GM23338 (cell line): Measurements from ENCODE around the gene CERS2. TPM values are rescaled to one million over a fixed set of nuclear protein-coding genes. Genes with fewer than 3 reads are reported as not detected.

Experiments used
- ATAC-seq: fragments of 200-7000 bp; cut with Tn5 transposase; 3 replicates; pipeline ENCODE4 v1.9.1; 2020
- DNase-seq: peaks from one replicate; pipeline ENCODE4 v3.0.0-alpha.2; 2015; ENCODE audit warnings: low spot score
- H2AFZ ChIP-seq: fragments of 200-600 bp; sonication (generic); 2 replicates; pipeline ENCODE4 v1.8.0; 2016; ENCODE audit warnings: antibody characterized with exemption, mild to moderate bottlenecking, moderate library complexity
- H3F3A ChIP-seq: fragments of 200-600 bp; sonication (generic); replicated peaks from 2 replicates; pipeline ENCODE4 v1.8.0; 2017; ENCODE audit warnings: antibody characterized with exemption, mixed run types, low read depth
- H3K27ac ChIP-seq: fragments of 200-600 bp; sonication (generic); 2 replicates; pipeline ENCODE4 v1.6.1; 2016; ENCODE audit warnings: low read depth
- H3K27me3 ChIP-seq: fragments of 200-600 bp; sonication (generic); 2 replicates; pipeline ENCODE4 v1.8.0; 2016; ENCODE audit warnings: mild to moderate bottlenecking, mixed run types, moderate library complexity; ENCODE audit not compliant: insufficient read depth
- H3K36me3 ChIP-seq: fragments of 200-600 bp; sonication (generic); 2 replicates; pipeline ENCODE4 v1.8.0; 2016; ENCODE audit warnings: mild to moderate bottlenecking; ENCODE audit not compliant: insufficient read depth
- H3K4me1 ChIP-seq: fragments of 200-600 bp; sonication (generic); 2 replicates; pipeline ENCODE4 v1.8.0; 2016; ENCODE audit warnings: mild to moderate bottlenecking, moderate library complexity; ENCODE audit not compliant: insufficient read depth
- H3K4me2 ChIP-seq: fragments of 200-600 bp; sonication (generic); 2 replicates; pipeline ENCODE4 v1.7.1; 2017; ENCODE audit warnings: mixed run types
- H3K4me3 ChIP-seq: fragments of 200-600 bp; sonication (generic); 2 replicates; pipeline ENCODE4 v1.6.1; 2016; ENCODE audit warnings: mixed run types
- H3K79me2 ChIP-seq: fragments of 200-600 bp; sonication (generic); replicated peaks from 2 replicates; pipeline ENCODE4 v1.8.0; 2017; ENCODE audit warnings: mild to moderate bottlenecking; ENCODE audit not compliant: insufficient read depth
- H3K9me2 ChIP-seq: fragments of 200-600 bp; sonication (generic); 2 replicates; pipeline ENCODE4 v1.8.0; 2017; ENCODE audit not compliant: insufficient read depth
- H4K20me1 ChIP-seq: fragments of 200-600 bp; sonication (generic); replicated peaks from 2 replicates; pipeline ENCODE4 v1.8.0; 2017; ENCODE audit warnings: mild to moderate bottlenecking; ENCODE audit not compliant: insufficient read depth
- H3K27ac Mint-ChIP-seq: 2 replicates; pipeline ENCODE4 v1.8.0; 2020; ENCODE audit warnings: inconsistent platforms, mild to moderate bottlenecking, moderate library complexity, mixed read lengths
- H3K27me3 Mint-ChIP-seq: 3 replicates; pipeline ENCODE4 v1.8.0; 2022; ENCODE audit warnings: low read depth, mild to moderate bottlenecking, moderate library complexity, mixed read lengths, inconsistent platforms; ENCODE audit not compliant: insufficient read depth, poor library complexity
- H3K36me3 Mint-ChIP-seq: 3 replicates; pipeline ENCODE4 v1.8.0; 2021; ENCODE audit warnings: low read depth, mild to moderate bottlenecking, inconsistent platforms, moderate library complexity, mixed read lengths
- H3K4me1 Mint-ChIP-seq: 3 replicates; pipeline ENCODE4 v1.8.0; 2020; ENCODE audit warnings: mild to moderate bottlenecking, inconsistent platforms, mixed read lengths
- H3K4me3 Mint-ChIP-seq: 3 replicates; pipeline ENCODE4 v1.8.0; 2021; ENCODE audit warnings: moderate library complexity, mild to moderate bottlenecking, inconsistent platforms, mixed read lengths
- H3K9me3 Mint-ChIP-seq: 3 replicates; pipeline ENCODE4 v1.8.0; 2020; ENCODE audit warnings: moderate library complexity, mild to moderate bottlenecking, inconsistent platforms, mixed read lengths
- CREB1 ChIP-seq: fragments of 250-450 bp; sonication (Bioruptor Pico); IDR thresholded peaks from 2 replicates; pipeline ENCODE4 v1.5.0; 2020; ENCODE audit warnings: low read depth, mild to moderate bottlenecking, moderate library complexity
- CTCF ChIP-seq, 2 experiments: fragments of 200-600 bp in 1 of 2; sonication (generic) in 1 of 2; conservative IDR thresholded peaks; 2 replicates each; pipeline versions ENCODE4 v1.5.1 to v1.6.1; 2016 to 2017; ENCODE audit warnings: antibody characterized with exemption in 2 of 2, low read depth in 2 of 2, mild to moderate bottlenecking in 2 of 2, moderate library complexity in 1 of 2
- ETS1 ChIP-seq: IDR thresholded peaks from 2 replicates; pipeline ENCODE4 v1.6.1; 2016; ENCODE audit warnings: antibody characterized with exemption
- EZH2 ChIP-seq: fragments of 200-600 bp; sonication (generic); IDR thresholded peaks from one replicate; pipeline ENCODE4 v1.8.0; 2017; ENCODE audit warnings: antibody characterized with exemption, mild to moderate bottlenecking, low read depth; ENCODE audit not compliant: unreplicated experiment
- EZH2phosphoT487 ChIP-seq: fragments of 200-600 bp; sonication (generic); IDR thresholded peaks from one replicate; pipeline ENCODE4 v1.8.1; 2018; ENCODE audit warnings: antibody characterized with exemption; ENCODE audit not compliant: unreplicated experiment
- JUNB ChIP-seq: IDR thresholded peaks from one replicate; pipeline ENCODE4 v1.6.1; 2016; ENCODE audit warnings: antibody characterized with exemption; ENCODE audit not compliant: unreplicated experiment
- NANOG ChIP-seq: IDR thresholded peaks from 2 replicates; pipeline ENCODE4 v1.6.1; 2016; ENCODE audit warnings: antibody characterized with exemption, borderline replicate concordance
- POLR2AphosphoS5 ChIP-seq: IDR thresholded peaks from 2 replicates; pipeline ENCODE4 v1.6.1; 2016; ENCODE audit warnings: antibody characterized with exemption, low read depth
- REST ChIP-seq: IDR thresholded peaks from one replicate; pipeline ENCODE4 v1.6.1; 2018; ENCODE audit warnings: antibody characterized with exemption; ENCODE audit not compliant: unreplicated experiment
- STAT1 ChIP-seq: IDR thresholded peaks from one replicate; pipeline ENCODE4 v1.6.1; 2016; ENCODE audit warnings: antibody characterized with exemption; ENCODE audit not compliant: unreplicated experiment
- ZNF114 ChIP-seq: fragments of 250-450 bp; sonication (Bioruptor Pico); IDR thresholded peaks from 2 replicates; pipeline ENCODE4 v1.5.0; 2020; ENCODE audit warnings: mild to moderate bottlenecking, moderate library complexity
- ZNF331 ChIP-seq: fragments of 250-450 bp; sonication (Bioruptor Pico); IDR thresholded peaks from 2 replicates; pipeline ENCODE4 v1.5.0; 2020; ENCODE audit warnings: low read depth, mild to moderate bottlenecking, moderate library complexity
- polyA plus RNA-seq: library from polyadenylated mRNA; unstranded; fragments of >200 nt; fragmentation: Nextera tagmentation; extraction: Ambion mirVana; gene quantifications from 2 replicates; pipeline ENCODE4 v1.2.1, GENCODE V29; 2016
- total RNA-seq: library from RNA; depleted of rRNA; stranded (reverse); fragments of >200 nt; shearing (Covaris generic); gene quantifications from 2 replicates; pipeline ENCODE4 v1.2.3, GENCODE V29; 2014

CERS2 gene
- total and polyA plus RNA-seq, 2 experiments from 2014 or later = 83.3 to 120 TPM

- TF ChIP-seq CREB1 (CRISPR knock-in tag) (no peak), REST (no peak), ETS1 (no peak), EZH2phosphoT487 (no peak), EZH2 (no peak), POLR2AphosphoS5 (no peak)
Observed at GRCh38 chr1:150961756-150962155, 12.9 kb downstream of the CERS2 start (continued).

GRCh38 chr1:150960646-150961045, 14.0 kb downstream of the CERS2 start:
- no peaks in the 10 kb centered on the region for H3K4me1 ChIP-seq
- Mint-ChIP-seq H3K4me1 (no peaks in the 10 kb centered on the region), H3K4me3 (no peak overlapping the region), H3K27ac (no peak overlapping the region), H3K27me3 (peaks cover 4% of the 10 kb centered on the region), H3K9me3 (no peaks in the 10 kb centered on the region; the same call in 2 of the 3 replicates), H3K36me3 (peaks cover 87% of the 10 kb centered on the region)
- H3F3A ChIP-seq = peaks cover 18% of the 10 kb centered on the region; the same call in 1 of the 2 replicates
- H2AFZ ChIP-seq = no peak overlapping the region
- DNase-seq (no peak), ATAC-seq (no peak)
- no peak overlapping the region for H3K4me2 ChIP-seq
- no peak overlapping the region for H3K27ac ChIP-seq
- peaks cover 47% of the 10 kb centered on the region for H3K36me3 ChIP-seq
- no peaks in the 10 kb centered on the region for H3K79me2 ChIP-seq
- H3K27me3 ChIP-seq = no peaks in the 10 kb centered on the region
- H3K9me2 ChIP-seq = no peaks in the 10 kb centered on the region
- H4K20me1 ChIP-seq = peaks cover 6% of the 10 kb centered on the region
- no peak overlapping the region for H3K4me3 ChIP-seq
- TF ChIP-seq STAT1 (no peak), EZH2phosphoT487 (no peak), POLR2AphosphoS5 (no peak), JUNB (no peak), ZNF114 (CRISPR knock-in tag) (no peak), CREB1 (CRISPR knock-in tag) (no peak), ZNF331 (CRISPR knock-in tag) (no peak), REST (no peak), ETS1 (no peak), CTCF (conservative IDR thresholded peaks at IDR 0.05; ENCODE audit: low read depth in 2 of 2) (no peak), NANOG (no peak)
